ENCODE data around the gene BECN2. TPM values are rescaled to one million over a fixed set of nuclear protein-coding genes. Genes with fewer than 3 reads are reported as not detected.

The BECN2 gene
- polyA plus RNA-seq, 3 donors from 2014 or later: not detected

DNA sequence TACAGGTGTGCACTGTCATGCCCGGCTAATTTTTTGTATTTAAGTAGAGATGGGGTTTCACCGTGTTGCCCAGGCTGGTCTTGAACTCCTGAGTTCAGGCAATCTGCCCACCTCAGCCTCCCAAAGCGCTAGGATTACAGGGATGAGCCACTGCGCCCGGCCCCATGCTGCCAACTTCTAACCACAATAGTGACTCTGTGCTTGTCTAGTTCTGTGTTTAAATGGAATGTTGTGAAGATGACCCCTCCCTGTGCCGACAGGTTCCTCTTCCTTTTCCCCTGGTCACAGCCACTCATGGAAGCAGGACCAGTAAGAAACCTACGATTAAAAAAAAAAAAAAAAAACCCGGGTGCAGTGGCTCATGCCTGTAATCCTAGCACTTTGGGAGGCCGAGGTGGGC is 36.6 kb downstream of the BECN2 start:
- DNase-seq: no peak
- Mint-ChIP-seq H3K36me3 (no peaks in the 10 kb centered on the region), H3K4me1 (peaks cover 3 to 7% of the 10 kb centered on the region in 2 donors), H3K9me3 (no peaks in the 10 kb centered on the region), H3K27me3 (ENCODE audit: low read depth in 3 of 3) (peaks cover 2 to 16% (median 6%) of the 10 kb centered on the region in 3 donors), H3K27ac (no peak overlapping the region), H3K4me3 (no peak overlapping the region)

DNA sequence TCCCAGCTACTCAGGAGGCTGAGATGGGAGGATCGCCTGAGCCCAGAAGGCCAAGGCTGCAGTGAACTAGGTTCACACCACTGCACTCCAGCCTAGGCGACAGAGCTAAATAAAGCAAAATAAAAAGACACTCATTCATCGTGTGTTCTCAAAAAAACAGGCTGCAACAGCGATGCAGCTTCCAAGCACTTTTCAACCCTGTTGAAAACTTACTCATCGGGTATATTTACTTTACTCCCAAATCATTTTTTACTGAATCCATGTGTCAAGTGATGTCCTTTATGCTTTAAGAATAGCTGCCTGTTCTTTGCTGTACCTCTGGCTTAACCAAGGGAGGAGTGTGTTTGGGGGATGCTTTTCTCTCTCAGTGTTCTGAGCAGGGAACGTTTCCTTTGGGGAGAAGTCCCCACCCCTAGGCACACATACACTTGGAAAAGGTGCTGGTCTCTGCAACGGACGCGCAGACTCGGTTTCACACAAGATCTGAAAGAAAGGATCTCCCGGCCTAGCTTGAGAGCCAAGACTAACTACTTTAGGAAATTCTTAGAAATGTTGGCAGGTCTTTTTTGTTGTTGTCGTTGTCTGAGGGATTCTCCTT is 39.9 kb downstream of the BECN2 start:
- no peak for DNase-seq
- Mint-ChIP-seq H3K4me1 (peaks cover 3 to 7% of the 10 kb centered on the region in 2 donors), H3K9me3 (no peaks in the 10 kb centered on the region), H3K27ac (no peak overlapping the region), H3K36me3 (no peaks in the 10 kb centered on the region), H3K4me3 (peak overlapping the region in 2 of 5 donors; percentile 27 to 35), H3K27me3 (ENCODE audit: low read depth in 3 of 3) (peaks cover 2 to 13% (median 6%) of the 10 kb centered on the region in 3 donors)

DNA sequence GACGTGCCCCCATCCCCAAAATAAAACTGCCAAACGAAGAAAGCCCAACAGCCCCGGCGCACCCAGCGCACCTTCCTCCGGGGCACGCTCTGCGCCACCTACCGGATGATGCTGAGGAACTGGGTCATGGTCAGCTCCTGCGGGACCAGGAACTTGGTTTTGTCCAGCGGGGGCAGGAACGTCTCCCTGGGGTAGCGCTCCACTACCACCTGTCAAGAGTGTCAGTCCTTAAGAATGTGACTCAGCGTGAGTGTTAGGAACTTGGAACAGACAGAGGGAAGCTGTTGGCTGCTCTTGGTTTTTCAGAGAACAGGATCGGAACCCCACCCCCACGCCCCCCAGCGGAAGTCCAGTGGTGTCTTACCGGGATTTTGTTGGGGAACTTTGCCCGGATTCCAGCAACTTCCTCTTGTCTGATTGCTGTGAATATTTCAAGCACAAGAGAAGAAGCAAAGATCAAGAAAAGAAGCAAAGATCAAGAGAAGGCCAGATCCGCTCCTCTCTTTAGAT is 40.9 kb downstream of the BECN2 start:
- H3K9me3 Mint-ChIP-seq: no peaks in the 10 kb centered on the region
- H3K27me3 Mint-ChIP-seq (ENCODE audit: low read depth in 3 of 3): peaks cover 2 to 12% (median 2%) of the 10 kb centered on the region in 3 donors
- peak; percentile 22 to 54 (median 45) for DNase-seq
- peak overlapping the region; percentile 61 to 73 (median 70) for H3K4me3 Mint-ChIP-seq
- no peaks in the 10 kb centered on the region for H3K36me3 Mint-ChIP-seq
- peaks cover 3 to 7% of the 10 kb centered on the region in 2 donors for H3K4me1 Mint-ChIP-seq
- no peak overlapping the region for H3K27ac Mint-ChIP-seq

DNA sequence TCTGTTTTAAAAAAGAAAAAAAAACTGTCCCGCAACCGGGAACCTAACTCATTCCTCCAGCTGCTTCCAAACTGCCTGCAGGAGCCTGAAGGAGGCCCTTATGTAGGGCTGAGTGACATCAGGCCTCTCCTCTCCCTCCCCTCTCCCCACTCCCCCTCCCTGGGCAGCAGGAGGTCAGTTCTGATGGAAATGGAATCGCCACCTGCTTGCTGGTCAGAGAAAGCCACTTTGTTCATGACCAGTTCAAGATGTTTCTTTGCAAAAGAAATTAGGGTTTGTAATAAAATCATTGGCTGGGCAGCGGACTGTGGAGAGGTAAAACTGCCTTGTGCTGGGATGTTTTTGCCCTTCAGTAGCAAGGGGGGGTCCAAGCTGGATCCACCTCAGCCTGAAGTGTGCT is 41.5 kb downstream of the BECN2 start, which contains the start of gene MAP1LC3C:
Gene MAP1LC3C, minus strand, starts transcription at position 73 of the 400 bp plus-strand sequence. CDS start 90 bp downstream, outside the sequence.
- Mint-ChIP-seq H3K4me3 (peak within 1 kb of the TSS; percentile 61 to 73 (median 70)), H3K36me3 (no peaks in the 10 kb centered on the region), H3K4me1 (peaks cover 3 to 7% of the 10 kb centered on the region in 2 donors), H3K27me3 (ENCODE audit: low read depth in 3 of 3) (peaks cover 0 to 12% (median 2%) of the 10 kb centered on the region in 3 donors), H3K9me3 (no peaks in the 10 kb centered on the region), H3K27ac (no peak within 1 kb of the TSS)
- no peak for DNase-seq

DNA sequence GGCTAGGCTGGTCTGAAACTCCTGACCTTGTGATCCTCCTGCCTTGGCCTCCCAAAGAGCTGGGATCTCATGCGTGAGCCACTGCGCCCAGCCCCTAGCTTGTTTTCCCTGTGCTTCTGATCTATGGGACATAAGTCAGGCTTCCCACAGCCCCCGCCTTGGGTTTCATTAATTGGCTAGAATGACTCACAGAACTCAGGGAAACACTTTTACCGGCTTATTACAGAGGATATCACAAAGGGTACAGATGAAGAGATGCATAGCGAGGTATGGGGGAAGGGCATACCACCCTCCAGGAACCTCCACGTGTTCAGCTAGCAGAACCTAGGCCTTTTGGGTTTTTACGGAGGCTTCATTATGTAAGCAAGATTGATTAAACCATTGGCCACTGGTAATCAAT is 42.9 kb downstream of the BECN2 start:
- Mint-ChIP-seq H3K4me3 (no peak overlapping the region), H3K27me3 (ENCODE audit: low read depth in 3 of 3) (peaks cover 0 to 10% (median 0%) of the 10 kb centered on the region in 3 donors), H3K36me3 (no peaks in the 10 kb centered on the region), H3K27ac (no peak overlapping the region), H3K4me1 (peaks cover 3 to 7% of the 10 kb centered on the region in 2 donors), H3K9me3 (no peaks in the 10 kb centered on the region)
- DNase-seq: no peak

- Mint-ChIP-seq H3K27ac (no peak overlapping the region), H3K36me3 (no peaks in the 10 kb centered on the region), H3K9me3 (no peaks in the 10 kb centered on the region), H3K4me1 (peaks cover 3 to 7% of the 10 kb centered on the region in 2 donors), H3K27me3 (ENCODE audit: low read depth in 3 of 3) (peaks cover 2 to 10% (median 5%) of the 10 kb centered on the region in 3 donors), H3K4me3 (no peak overlapping the region)
- no peak for DNase-seq
Observed at GRCh38 chr1:242002072-242002471, 44.5 kb downstream of the BECN2 start.

DNA sequence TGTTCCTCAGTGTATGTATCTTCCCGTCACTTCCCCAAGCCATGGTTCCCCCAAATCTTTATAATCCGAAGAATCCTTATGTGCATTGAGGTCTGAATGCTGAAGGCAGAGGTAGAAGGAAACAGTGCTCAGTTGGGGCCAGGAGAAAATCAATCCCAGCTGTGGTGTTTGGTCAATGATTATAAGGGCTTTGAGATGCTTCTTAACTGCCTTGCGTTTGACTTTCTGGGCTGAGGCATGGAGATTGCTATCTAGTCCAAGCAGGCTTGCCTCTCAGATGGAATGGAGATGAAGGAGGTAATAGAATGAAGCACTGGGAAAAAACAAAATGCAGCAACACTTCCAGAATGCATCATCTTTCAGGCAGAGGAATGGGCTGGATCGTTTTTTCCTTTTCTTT is 44.9 kb downstream of the BECN2 start:
- H3K4me3 Mint-ChIP-seq: no peak overlapping the region
- H3K27ac Mint-ChIP-seq: no peak overlapping the region
- no peaks in the 10 kb centered on the region for H3K9me3 Mint-ChIP-seq

GRCh38 chr1:242004751-242005495 is 47.4 kb downstream of the BECN2 start:
- Mint-ChIP-seq H3K27me3 (ENCODE audit: low read depth in 3 of 3) (peaks cover 2 to 5% (median 2%) of the 10 kb centered on the region in 3 donors), H3K9me3 (no peaks in the 10 kb centered on the region), H3K4me1 (no peaks in the 10 kb centered on the region), H3K27ac (no peak overlapping the region), H3K36me3 (no peaks in the 10 kb centered on the region), H3K4me3 (no peak overlapping the region)
- DNase-seq: no peak

More for the DNA sequence above, 44.9 kb downstream of the BECN2 start:
- H3K4me1 Mint-ChIP-seq: peaks cover 3 to 7% of the 10 kb centered on the region in 2 donors
- no peaks in the 10 kb centered on the region for H3K36me3 Mint-ChIP-seq
- DNase-seq: no peak
- peaks cover 2 to 10% (median 5%) of the 10 kb centered on the region in 3 donors for H3K27me3 Mint-ChIP-seq (ENCODE audit: low read depth in 3 of 3)

DNA sequence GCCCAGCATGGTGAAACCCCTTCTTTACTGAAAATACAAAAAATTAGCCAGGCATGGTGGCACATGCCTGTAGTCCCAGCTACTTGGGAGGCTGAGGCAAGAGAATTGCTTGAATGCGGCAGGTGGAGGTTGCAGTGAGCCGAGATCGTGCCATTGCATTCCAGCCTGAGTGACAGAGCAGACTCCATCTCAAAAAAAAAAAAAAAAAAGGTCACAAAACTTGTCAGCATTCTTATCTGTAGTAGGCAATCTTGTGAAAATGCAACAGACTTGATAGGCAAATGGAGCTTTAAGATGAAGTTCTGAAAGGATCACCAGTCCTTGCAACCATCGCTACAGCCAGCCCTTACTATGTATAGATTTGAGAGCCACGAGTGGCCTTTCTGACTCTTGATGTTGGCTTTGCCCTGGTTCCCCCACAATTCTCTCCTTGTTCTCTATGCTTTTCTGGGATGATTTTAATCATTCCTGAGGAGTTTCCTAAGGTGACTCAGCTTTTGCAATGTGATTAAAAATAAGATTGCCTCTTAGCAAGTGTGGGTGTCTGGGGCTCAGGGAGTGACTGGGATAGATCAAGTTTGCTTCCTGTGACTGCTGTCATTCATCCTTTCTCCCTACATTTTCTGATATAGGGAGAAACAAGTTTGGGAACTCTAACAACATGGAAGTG is 48.4 kb downstream of the BECN2 start:
- no peak for DNase-seq
- H3K27ac Mint-ChIP-seq: no peak overlapping the region
- H3K9me3 Mint-ChIP-seq: no peaks in the 10 kb centered on the region
- no peaks in the 10 kb centered on the region for H3K36me3 Mint-ChIP-seq
- H3K4me1 Mint-ChIP-seq: no peaks in the 10 kb centered on the region
- no peak overlapping the region for H3K4me3 Mint-ChIP-seq
- H3K27me3 Mint-ChIP-seq (ENCODE audit: low read depth in 3 of 3): peaks cover 2 to 5% (median 2%) of the 10 kb centered on the region in 3 donors

DNA sequence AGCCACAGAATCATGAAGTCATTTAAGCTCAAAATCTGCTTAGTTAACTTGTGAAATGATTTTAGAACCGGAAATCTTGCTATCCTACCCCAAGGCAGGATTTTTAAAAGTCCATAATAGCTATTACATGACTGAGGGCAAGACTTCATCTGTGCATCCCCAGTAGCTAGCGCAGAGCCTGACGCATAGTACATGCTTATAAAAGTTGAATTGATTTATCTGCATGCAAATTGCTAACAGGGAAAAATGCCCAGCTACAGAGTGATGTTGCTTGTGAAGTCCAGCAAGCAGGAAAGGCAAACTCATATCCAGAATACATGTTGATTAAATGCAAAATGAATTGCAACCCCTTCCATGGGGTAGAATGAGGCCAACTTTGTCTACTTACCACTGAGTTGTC is 49.4 kb downstream of the BECN2 start:
- H3K27me3 Mint-ChIP-seq (ENCODE audit: low read depth in 3 of 3): peaks cover 2 to 5% (median 2%) of the 10 kb centered on the region in 3 donors
- no peak for DNase-seq
- H3K27ac Mint-ChIP-seq: no peak overlapping the region
- no peaks in the 10 kb centered on the region for H3K4me1 Mint-ChIP-seq
- no peak overlapping the region for H3K4me3 Mint-ChIP-seq
- H3K36me3 Mint-ChIP-seq: no peaks in the 10 kb centered on the region
- H3K9me3 Mint-ChIP-seq: no peaks in the 10 kb centered on the region

Other genes starting within 250 kb of the BECN2 start
- under 1 TPM in 2 of 3 donors, not detected in 1; 0.49 to 0.63 TPM for gene EXO1, start 109.6 kb upstream of the BECN2 start, polyA plus RNA-seq
- gene MAP1LC3C, start 41.3 kb downstream of the BECN2 start, polyA plus RNA-seq: not detected